Neuronal stem cell (in vitro differentiated cells): Measurements from ENCODE around the gene DIPK2A. TPM values are rescaled to one million over a fixed set of nuclear protein-coding genes. Genes with fewer than 3 reads are reported as not detected.

Experiments
- DNase-seq: peaks from one replicate; pipeline ENCODE4 v3.0.0-alpha.2; 2013; ENCODE audit warnings: low spot score
- H2AFZ ChIP-seq: one replicate; pipeline ENCODE4 v1.6.1; 2013; ENCODE audit warnings: mild to moderate bottlenecking, low read length, inconsistent platforms
- H2AK5ac ChIP-seq: 2 replicates; pipeline ENCODE4 v1.6.1; 2013; ENCODE audit warnings: low read depth, mild to moderate bottlenecking, inconsistent platforms, low read length, moderate library complexity, mixed read lengths
- H2BK120ac ChIP-seq: 2 replicates; pipeline ENCODE4 v1.6.1; 2013; ENCODE audit warnings: low read depth, mild to moderate bottlenecking, inconsistent platforms, low read length, moderate library complexity, mixed read lengths
- H2BK12ac ChIP-seq: one replicate; pipeline ENCODE4 v1.6.1; 2013; ENCODE audit warnings: low read length, inconsistent platforms
- H2BK15ac ChIP-seq: 2 replicates; pipeline ENCODE4 v1.6.1; 2013; ENCODE audit warnings: mild to moderate bottlenecking, low read length, inconsistent platforms, mixed read lengths
- H2BK5ac ChIP-seq: one replicate; pipeline ENCODE4 v1.6.1; 2013; ENCODE audit warnings: inconsistent platforms, mild to moderate bottlenecking, low read length, moderate library complexity
- H3K14ac ChIP-seq: one replicate; pipeline ENCODE4 v1.6.1; 2013; ENCODE audit warnings: low read length, inconsistent platforms
- H3K18ac ChIP-seq: 2 replicates; pipeline ENCODE4 v1.6.1; 2013; ENCODE audit warnings: low read length, inconsistent platforms
- H3K23ac ChIP-seq: 2 replicates; pipeline ENCODE4 v1.6.1; 2013; ENCODE audit warnings: low read depth, mild to moderate bottlenecking, mixed read lengths, low read length, inconsistent platforms; ENCODE audit not compliant: poor library complexity
- H3K27ac ChIP-seq: replicated peaks from 3 replicates; pipeline ENCODE4 v1.5.1; 2013; ENCODE audit warnings: low read length, inconsistent platforms
- H3K27me3 ChIP-seq, 3 experiments: 2 replicates each; pipeline ENCODE4 v1.6.1; 2013; ENCODE audit warnings: low read length in 3 of 3, mild to moderate bottlenecking in 2 of 3, inconsistent platforms in 1 of 3, low read depth in 1 of 3, mixed read lengths in 1 of 3, moderate library complexity in 1 of 3; ENCODE audit not compliant: control insufficient read depth in 3 of 3, insufficient read depth in 3 of 3
- H3K36me3 ChIP-seq, 2 donors: replicated peaks in 1 of 2; 2 replicates each; pipeline ENCODE4 v1.6.1; 2013; ENCODE audit warnings: low read length in 2 of 2; ENCODE audit not compliant: control insufficient read depth in 2 of 2, insufficient read depth in 2 of 2
- H3K4ac ChIP-seq: 2 replicates; pipeline ENCODE4 v1.6.1; 2013; ENCODE audit warnings: inconsistent platforms, mild to moderate bottlenecking, low read length, moderate library complexity
- H3K4me1 ChIP-seq, 2 donors: 1 replicate in 1 of 2; 2 replicates in 1 of 2; pipeline ENCODE4 v1.6.1; 2013; ENCODE audit warnings: low read length in 2 of 2, low read depth in 1 of 2; ENCODE audit not compliant: control insufficient read depth in 2 of 2, insufficient read depth in 1 of 2
- H3K4me2 ChIP-seq: one replicate; pipeline ENCODE4 v1.6.1; 2013; ENCODE audit warnings: mild to moderate bottlenecking, low read length, inconsistent platforms; ENCODE audit not compliant: insufficient read depth, poor library complexity, severe bottlenecking
- H3K4me3 ChIP-seq, 2 donors: 2 replicates each; pipeline ENCODE4 v1.5.1; 2013; ENCODE audit warnings: low read length in 2 of 2, mild to moderate bottlenecking in 2 of 2, inconsistent platforms in 1 of 2, moderate library complexity in 1 of 2
- H3K79me1 ChIP-seq: one replicate; pipeline ENCODE4 v1.6.1; 2013; ENCODE audit warnings: low read depth, mild to moderate bottlenecking, inconsistent platforms, low read length, moderate library complexity
- H3K9ac ChIP-seq: one replicate; pipeline ENCODE4 v1.6.1; 2013; ENCODE audit warnings: mild to moderate bottlenecking, low read depth, low read length, inconsistent platforms; ENCODE audit not compliant: poor library complexity
- H3K9me3 ChIP-seq, 2 donors: replicated peaks in 1 of 2; 2 replicates each; pipeline versions ENCODE3 to v1.6.1; 2013; ENCODE audit warnings: low read length in 2 of 2, mild to moderate bottlenecking in 2 of 2, inconsistent platforms in 1 of 2, low read depth in 1 of 2, mixed read lengths in 1 of 2, moderate library complexity in 1 of 2; ENCODE audit not compliant: control insufficient read depth in 2 of 2, insufficient read depth in 1 of 2
- H4K8ac ChIP-seq: one replicate; pipeline ENCODE4 v1.6.1; 2013; ENCODE audit warnings: low read depth, mild to moderate bottlenecking, inconsistent platforms, low read length, moderate library complexity
- H4K91ac ChIP-seq: one replicate; pipeline ENCODE4 v1.6.1; 2013; ENCODE audit warnings: low read length, low read depth, mild to moderate bottlenecking, inconsistent platforms; ENCODE audit not compliant: poor library complexity
- WGBS, 2 donors: extraction: QIAGEN DNeasy Blood & Tissue Kit; methylation state at CpG; one replicate each; pipeline ENCODE4 v1.1.7; 2013; ENCODE audit warnings: missing lambda C conversion rate in 2 of 2, mixed read lengths in 1 of 2; ENCODE audit not compliant: insufficient read length in 2 of 2, insufficient replicate concordance in 1 of 2; ENCODE audit errors: extremely low coverage in 2 of 2; 5-methylcytosine and 5-hydroxymethylcytosine counted together
- polyA plus RNA-seq, 2 experiments: library from polyadenylated mRNA; stranded (reverse); fragments of 200-250 nt; gene quantifications; one replicate each; pipeline ENCODE4 v1.2.3, GENCODE V29; 2013

Gene DIPK2A
- polyA plus RNA-seq (2013, experiment 1 of 2), result 23.7 TPM
- 25.4 TPM for polyA plus RNA-seq (2013, experiment 2 of 2)

DNA sequence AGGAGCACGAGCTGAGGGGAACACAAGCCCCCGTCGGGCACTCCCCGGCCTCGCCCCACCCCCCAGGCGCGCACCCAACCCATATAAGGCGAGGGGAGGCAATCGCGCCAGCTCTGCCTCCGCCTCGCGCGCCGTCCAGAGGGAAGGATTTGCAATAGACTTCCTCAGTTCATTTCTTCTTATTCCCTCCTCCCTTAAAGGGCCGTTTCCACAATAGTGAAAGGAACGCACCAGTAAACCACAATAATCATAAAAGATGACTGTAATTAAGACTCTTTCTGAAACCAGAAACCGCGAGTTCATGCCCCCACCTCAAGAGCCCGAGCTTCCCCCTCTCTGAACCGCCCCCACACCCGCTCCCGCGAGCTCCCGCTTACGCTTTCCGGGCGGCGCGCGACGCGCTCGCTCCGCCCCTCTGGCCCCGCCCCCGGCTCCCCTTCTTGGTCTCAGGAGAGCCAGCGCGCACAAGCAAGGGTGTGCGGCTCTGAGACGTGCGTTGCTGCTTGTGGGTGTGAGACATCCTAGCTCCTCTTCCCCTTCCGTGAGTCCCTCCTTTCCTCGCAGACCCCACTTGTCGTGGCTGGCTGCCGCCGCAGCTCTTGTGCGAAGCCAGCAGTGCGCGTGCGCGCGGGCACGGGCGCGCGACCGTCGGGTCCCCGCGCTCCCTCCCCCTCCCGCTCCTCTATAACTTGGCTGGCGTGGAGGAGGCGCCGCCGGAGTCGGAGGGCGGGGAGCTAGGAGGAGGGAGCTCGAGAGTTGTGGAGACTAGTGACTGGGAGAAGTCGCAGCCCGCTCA is at the start of gene DIPK2A:
DIPK2A (plus strand) TSS at position 465 of the 796 bp plus-strand sequence. CDS start 510 bp downstream, outside the sequence.
- Histone ChIP-seq H2BK15ac (peak within 1 kb of the TSS; percentile 99), H3K4me1 (peaks cover 0 to 3% of the 10 kb centered on the region in 2 donors), H3K27me3 (no peaks in the 10 kb centered on the region), H3K4me2 (peak within 1 kb of the TSS; percentile 86), H2BK120ac (peak within 1 kb of the TSS; percentile 91), H2AK5ac (peak within 1 kb of the TSS; percentile 93), H3K79me1 (peaks cover 6% of the 10 kb centered on the region), H2BK5ac (peak within 1 kb of the TSS; percentile 91), H3K4ac (peak within 1 kb of the TSS; percentile 93), H3K14ac (peak within 1 kb of the TSS; percentile 100), H3K27ac (peak within 1 kb of the TSS; percentile 99), H3K18ac (peak within 1 kb of the TSS; percentile 100), H3K9me3 (no peaks in the 10 kb centered on the region), H2AFZ (peak within 1 kb of the TSS; percentile 91), H3K9ac (peak within 1 kb of the TSS; percentile 97), H4K91ac (peak within 1 kb of the TSS; percentile 53), H2BK12ac (peak within 1 kb of the TSS; percentile 97), H4K8ac (no peak within 1 kb of the TSS), H3K36me3 (no peaks in the 10 kb centered on the region), H3K23ac (peak within 1 kb of the TSS; percentile 96), H3K4me3 (peak within 1 kb of the TSS; percentile 67 to 95)
- peak; percentile 94 for DNase-seq
- no CpG with 5 or more reads among the region's 71 CpGs for WGBS, 2 donors

DNA sequence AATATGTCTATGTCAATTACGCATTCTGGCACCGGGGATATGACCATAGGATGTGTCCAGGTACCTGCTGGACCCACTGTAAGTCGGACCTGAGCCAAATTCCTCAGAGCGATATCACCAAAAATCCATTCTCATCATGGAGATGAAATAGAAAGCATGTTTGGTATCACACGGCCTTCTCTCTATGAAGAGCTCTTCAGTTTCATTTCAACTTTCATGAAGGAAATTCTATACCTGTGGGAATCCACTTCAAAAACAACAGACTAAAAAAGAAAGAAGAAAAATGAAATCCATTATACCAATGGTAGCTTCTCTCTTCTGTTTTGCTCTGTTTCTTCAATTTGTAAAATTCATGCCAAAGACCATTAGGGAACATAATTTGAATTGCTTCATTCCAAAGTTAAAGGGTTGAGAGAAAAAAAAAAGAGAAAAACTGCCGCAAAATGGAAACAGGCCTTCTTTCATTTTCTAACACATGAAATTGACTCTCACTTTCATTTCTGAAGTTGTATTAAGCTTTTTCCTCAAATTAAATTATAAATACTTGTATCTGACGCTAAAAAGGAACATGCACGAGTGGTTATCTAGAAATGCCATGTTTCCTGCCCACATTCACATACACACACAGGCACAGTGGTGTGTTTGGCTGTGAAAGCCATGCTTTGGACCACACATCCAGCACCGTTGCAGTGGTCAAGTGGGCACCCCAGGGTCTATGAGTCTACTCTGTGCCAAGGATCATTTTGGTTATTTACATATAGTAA is 46.9 kb upstream of the DIPK2A start:
- H2BK5ac ChIP-seq, result no peak overlapping the region
- H3K4me2 ChIP-seq, result no peak overlapping the region
- no peak overlapping the region for H3K4me3 ChIP-seq
- H3K23ac ChIP-seq, result no peak overlapping the region
- H3K18ac ChIP-seq, result no peak overlapping the region
- no peaks in the 10 kb centered on the region for H3K27me3 ChIP-seq
- no peak overlapping the region for H4K91ac ChIP-seq
- no peak overlapping the region for H2AFZ ChIP-seq
- no peak overlapping the region for H3K9ac ChIP-seq
- no peaks in the 10 kb centered on the region for H3K36me3 ChIP-seq
- no peaks in the 10 kb centered on the region for H3K9me3 ChIP-seq
- H3K27ac ChIP-seq, result no peak overlapping the region
- H2BK12ac ChIP-seq, result no peak overlapping the region
- H3K14ac ChIP-seq, result no peak overlapping the region
- no peak overlapping the region for H4K8ac ChIP-seq
- no peak overlapping the region for H2BK120ac ChIP-seq
- no peaks in the 10 kb centered on the region for H3K79me1 ChIP-seq
- no CpG with 5 or more reads among the region's 9 CpGs for WGBS, 2 donors
- no peak for DNase-seq
- H3K4ac ChIP-seq, result no peak overlapping the region
- no peak overlapping the region for H2BK15ac ChIP-seq
- peaks cover 0 to 3% of the 10 kb centered on the region in 2 donors for H3K4me1 ChIP-seq
- H2AK5ac ChIP-seq, result no peak overlapping the region

DNA sequence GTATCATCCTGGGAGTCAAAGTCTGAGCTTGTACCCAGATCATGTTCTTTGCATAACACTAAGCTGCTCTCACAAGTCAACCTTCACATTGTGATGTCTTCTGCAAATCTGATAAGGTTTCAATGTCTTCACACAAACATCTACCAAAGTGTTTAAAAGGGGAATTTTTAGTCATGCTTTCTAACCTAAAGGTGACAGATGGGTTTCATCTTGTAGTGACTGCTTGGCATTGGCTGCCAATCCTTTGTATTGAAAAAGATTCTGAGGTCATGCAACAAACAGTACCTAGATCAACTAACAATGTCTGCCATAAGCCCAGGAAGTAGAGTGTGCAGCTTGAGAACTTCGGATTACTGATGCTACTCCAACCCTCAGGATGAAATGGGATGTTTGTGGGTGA is 43.6 kb upstream of the DIPK2A start:
- H3K27ac ChIP-seq, result no peak overlapping the region
- H2BK120ac ChIP-seq, result no peak overlapping the region
- DNase-seq, result no peak
- H2BK15ac ChIP-seq, result no peak overlapping the region
- H3K18ac ChIP-seq, result no peak overlapping the region
- H2AK5ac ChIP-seq, result no peak overlapping the region
- no peak overlapping the region for H3K23ac ChIP-seq
- no peak overlapping the region for H2AFZ ChIP-seq
- no peak overlapping the region for H3K4ac ChIP-seq
- no peaks in the 10 kb centered on the region for H3K79me1 ChIP-seq
- no peaks in the 10 kb centered on the region for H3K27me3 ChIP-seq
- no CpG with 5 or more reads among the region's 1 CpG for WGBS, 2 donors
- no peaks in the 10 kb centered on the region for H3K4me1 ChIP-seq
- H3K36me3 ChIP-seq, result no peaks in the 10 kb centered on the region
- no peak overlapping the region for H2BK12ac ChIP-seq
- H4K8ac ChIP-seq, result no peak overlapping the region
- no peak overlapping the region for H3K9ac ChIP-seq
- no peaks in the 10 kb centered on the region for H3K9me3 ChIP-seq
- no peak overlapping the region for H3K4me2 ChIP-seq
- no peak overlapping the region for H3K4me3 ChIP-seq
- no peak overlapping the region for H4K91ac ChIP-seq
- no peak overlapping the region for H2BK5ac ChIP-seq
- H3K14ac ChIP-seq, result no peak overlapping the region
